ENCODE measurements around the gene RAVER2. TPM values are rescaled to one million over a fixed set of nuclear protein-coding genes. Genes with fewer than 3 reads are reported as not detected.

The RAVER2 gene
- polyA plus RNA-seq, 3 donors = 25.5 to 28.9 (median 27.9) TPM

GRCh38 chr1:64838486-64838885 is 93.6 kb downstream of the RAVER2 start:
- DNase-seq (ENCODE audit: extremely low read depth in 1 of 11, low read depth in 9 of 11, low spot score in 4 of 11) = no peak

GRCh38 chr1:64839261-64839660 is 94.4 kb downstream of the RAVER2 start:
- no peak for DNase-seq (ENCODE audit: extremely low read depth in 1 of 11, low read depth in 9 of 11, low spot score in 4 of 11)

DNA sequence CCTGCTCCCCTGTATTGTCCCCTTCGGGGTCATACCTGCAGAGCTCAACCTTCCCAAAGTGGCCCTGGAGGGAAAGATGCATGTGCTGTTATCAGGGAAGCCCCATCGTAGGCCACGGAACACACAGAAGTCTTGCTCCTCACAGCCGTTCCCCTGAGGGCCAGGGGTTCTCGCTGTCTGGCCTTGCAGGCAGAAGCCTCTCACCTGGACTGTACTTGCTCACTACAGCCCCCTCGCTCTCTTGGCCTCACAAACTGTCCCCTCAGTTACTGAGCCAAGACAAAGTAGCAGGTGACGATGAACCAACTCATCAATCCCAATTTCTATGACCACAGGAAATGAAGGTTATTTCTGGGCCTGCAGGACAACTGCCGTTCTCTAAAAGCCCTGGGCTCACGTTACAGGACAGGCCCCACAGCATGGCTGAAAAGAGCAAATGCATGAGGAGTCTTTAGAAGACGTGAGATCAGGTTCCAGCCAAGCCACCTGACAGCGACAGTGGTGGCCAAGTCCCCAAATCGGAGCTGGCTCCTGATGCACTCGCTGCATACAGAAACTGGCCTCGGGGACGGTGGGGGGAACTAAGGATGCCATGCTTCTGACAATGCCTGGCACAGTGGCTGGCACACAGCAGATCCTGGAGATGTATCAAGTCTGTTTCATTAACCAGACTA is 95.0 kb downstream of the RAVER2 start:
- no peak for DNase-seq (ENCODE audit: extremely low read depth in 1 of 11, low read depth in 9 of 11, low spot score in 4 of 11)

DNA sequence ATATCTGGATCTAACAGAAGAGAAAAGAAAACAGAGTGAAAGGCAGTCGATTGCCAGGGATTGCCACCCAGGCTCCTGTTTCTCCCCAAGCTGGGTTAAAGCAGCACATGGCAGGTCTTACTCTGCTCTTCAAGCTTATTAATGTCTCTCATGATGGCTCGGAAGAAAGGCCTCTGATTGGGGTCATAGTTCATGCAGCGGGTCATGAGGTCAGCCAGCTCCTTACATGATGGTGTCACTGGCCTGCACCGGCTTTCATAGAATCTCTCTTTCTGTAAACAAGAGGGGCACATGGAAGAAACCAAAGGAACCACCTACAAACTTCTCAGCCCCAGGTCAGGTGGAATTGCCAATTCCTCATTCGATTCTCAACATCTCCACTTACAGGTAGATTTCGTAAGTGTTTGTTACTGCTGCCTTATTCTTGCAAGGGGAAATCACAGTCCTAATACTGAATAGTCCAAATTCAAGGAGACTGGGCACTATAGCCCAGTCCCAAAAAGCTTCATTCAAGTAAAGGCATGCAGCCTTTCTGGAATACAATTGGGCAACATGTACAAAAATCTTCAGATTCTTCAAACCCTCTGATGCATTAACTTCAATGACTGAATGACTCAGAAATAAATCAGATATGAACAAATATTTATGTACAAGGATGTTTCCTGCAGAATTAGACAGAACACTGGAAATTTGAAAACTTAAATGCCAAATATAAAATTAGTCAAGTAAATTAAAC is 96.6 kb downstream of the RAVER2 start:
- DNase-seq (ENCODE audit: extremely low read depth in 1 of 11, low read depth in 9 of 11, low spot score in 4 of 11) = no peak

- no peak for DNase-seq (ENCODE audit: extremely low read depth in 1 of 11, low read depth in 9 of 11, low spot score in 4 of 11)
These were observed 97.3 kb downstream of the RAVER2 start for GRCh38 chr1:64842224-64842623.

GRCh38 chr1:64843675-64844074 is 98.8 kb downstream of the RAVER2 start:
- no peak for DNase-seq (ENCODE audit: extremely low read depth in 1 of 11, low read depth in 9 of 11, low spot score in 4 of 11)

- DNase-seq (ENCODE audit: extremely low read depth in 1 of 11, low read depth in 9 of 11, low spot score in 4 of 11) = no peak
These were observed 99.3 kb downstream of the RAVER2 start for GRCh38 chr1:64844175-64844574.

GRCh38 chr1:64844609-64845008 is 99.7 kb downstream of the RAVER2 start:
- no peak for DNase-seq (ENCODE audit: extremely low read depth in 1 of 11, low read depth in 9 of 11, low spot score in 4 of 11)

- DNase-seq (ENCODE audit: extremely low read depth in 1 of 11, low read depth in 9 of 11, low spot score in 4 of 11) = no peak
These were observed 101.1 kb downstream of the RAVER2 start for GRCh38 chr1:64845831-64846425.

DNA sequence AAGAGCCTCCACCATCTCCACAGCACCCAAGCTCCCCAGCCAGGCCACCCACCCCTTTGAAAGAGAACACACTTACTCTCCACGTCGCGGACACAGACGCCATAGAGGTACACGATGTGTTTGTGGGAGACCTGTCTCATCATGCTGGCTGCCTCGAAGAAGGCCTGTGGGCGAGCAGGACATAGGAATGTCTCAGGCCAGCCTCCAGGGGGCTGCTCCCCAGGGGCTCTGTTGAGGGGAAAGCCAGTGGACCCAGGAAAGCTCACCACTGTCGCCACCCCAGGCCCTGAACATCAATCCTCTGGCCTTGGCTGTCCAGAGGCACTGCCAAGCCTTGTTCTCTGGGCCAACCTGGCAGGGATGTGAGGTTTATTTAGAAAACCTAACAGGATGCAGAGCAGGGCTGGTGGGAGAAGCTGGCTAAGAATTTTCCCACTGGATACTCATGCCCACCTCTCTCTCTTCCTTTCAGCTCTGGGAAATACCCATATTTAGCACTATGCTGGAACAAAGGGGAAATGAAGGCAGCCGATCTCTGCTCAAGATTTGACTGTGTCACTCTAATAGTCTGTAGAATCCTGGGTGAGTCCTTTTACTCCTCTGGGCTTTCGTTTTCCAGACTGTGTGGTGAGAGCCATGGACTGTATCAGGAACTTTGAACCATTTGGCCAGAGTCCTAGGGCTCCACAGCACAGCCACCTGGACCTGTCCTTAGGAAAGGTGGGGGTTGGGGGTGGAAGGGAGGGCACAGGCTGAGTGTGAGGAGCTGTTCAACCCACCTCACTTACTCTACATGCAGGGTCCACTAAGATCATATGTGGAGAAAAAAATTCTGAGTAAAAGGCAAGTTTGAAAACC is 101.9 kb downstream of the RAVER2 start:
- DNase-seq (ENCODE audit: extremely low read depth in 1 of 11, low read depth in 9 of 11, low spot score in 4 of 11) = no peak

DNA sequence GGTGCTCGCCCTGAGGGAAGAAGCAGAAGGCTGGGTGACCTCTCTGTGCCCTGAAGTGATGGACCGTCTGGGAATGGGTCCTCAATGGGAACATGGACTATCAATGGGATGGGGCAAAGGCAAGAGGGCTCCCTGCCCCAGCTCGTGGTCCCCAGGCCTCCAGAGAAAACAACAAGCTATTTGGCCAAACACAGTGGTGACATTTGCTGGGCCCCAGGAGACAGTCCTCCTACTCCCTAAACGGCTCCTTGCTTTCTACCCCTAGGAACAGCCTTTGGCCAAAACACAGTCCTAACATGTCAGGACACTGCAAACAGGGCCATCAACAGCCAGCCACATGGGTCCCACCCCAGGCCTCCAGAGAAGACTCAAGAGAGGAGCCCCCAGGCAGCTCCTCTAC is 102.8 kb downstream of the RAVER2 start:
- DNase-seq (ENCODE audit: extremely low read depth in 1 of 11, low read depth in 9 of 11, low spot score in 4 of 11) = no peak

DNA sequence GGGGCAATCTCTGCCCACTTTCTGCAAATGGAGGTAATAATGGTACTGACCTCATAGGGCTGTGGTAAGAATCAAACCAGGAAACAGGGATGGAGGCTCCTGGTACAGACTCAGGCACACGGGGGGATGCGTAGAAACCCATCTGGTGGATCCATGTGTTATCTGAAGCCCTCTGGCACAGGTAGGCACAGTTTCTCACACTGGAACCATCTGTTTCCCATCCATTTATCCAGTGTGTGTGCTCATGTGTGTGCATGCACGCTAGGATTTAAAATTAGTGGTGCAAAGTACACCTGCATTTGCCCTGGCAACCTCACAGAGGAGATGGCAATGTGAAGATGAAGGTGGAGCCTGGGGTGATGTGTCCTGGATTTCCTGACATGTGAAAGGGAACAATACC is 103.3 kb downstream of the RAVER2 start:
- no peak for DNase-seq (ENCODE audit: extremely low read depth in 1 of 11, low read depth in 9 of 11, low spot score in 4 of 11)

- no peak for DNase-seq (ENCODE audit: extremely low read depth in 1 of 11, low read depth in 9 of 11, low spot score in 4 of 11)
These were observed 103.9 kb downstream of the RAVER2 start for GRCh38 chr1:64848803-64849202.

DNA sequence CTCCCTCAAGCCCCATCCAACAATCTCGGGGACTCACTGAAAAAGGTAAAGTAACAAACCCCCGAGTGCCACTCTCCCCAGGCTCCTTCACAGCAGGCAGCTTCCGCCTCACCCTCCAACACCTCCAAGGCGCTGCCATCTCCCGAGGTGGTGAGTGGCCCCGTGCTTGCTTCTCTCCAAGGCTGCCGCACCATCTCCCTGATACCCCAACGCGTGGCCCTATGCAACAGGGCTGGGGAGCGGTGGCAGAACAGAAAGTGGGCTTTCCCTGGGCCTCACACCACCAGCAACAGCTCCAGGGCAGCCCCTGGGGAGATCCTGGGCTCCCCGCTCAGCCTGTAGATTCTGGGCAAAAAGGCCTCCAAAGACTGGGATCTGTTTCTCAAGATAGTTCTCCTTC is 105.1 kb downstream of the RAVER2 start:
- DNase-seq (ENCODE audit: extremely low read depth in 1 of 11, low read depth in 9 of 11, low spot score in 4 of 11) = no peak

DNA sequence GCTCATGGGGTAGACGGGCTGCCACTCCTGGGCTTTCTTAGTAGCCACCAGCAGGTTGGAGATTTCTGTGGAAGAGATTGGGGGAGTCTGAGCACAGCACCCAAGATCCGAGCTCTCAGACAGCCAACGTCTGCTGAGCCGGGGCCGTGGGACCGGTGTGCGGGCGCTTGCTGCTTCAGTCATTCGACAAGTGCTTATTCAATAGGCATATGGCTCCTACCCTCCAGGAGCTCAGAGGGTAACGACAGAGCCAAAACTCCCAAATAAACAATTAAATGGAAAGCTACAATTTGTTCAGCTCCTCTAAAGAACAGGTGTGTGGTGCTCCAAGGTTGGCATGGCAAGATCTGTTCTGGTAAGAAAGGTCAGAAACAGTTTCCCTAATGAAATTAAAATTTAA is 106.0 kb downstream of the RAVER2 start:
- no peak for DNase-seq (ENCODE audit: extremely low read depth in 1 of 11, low read depth in 9 of 11, low spot score in 4 of 11)

DNA sequence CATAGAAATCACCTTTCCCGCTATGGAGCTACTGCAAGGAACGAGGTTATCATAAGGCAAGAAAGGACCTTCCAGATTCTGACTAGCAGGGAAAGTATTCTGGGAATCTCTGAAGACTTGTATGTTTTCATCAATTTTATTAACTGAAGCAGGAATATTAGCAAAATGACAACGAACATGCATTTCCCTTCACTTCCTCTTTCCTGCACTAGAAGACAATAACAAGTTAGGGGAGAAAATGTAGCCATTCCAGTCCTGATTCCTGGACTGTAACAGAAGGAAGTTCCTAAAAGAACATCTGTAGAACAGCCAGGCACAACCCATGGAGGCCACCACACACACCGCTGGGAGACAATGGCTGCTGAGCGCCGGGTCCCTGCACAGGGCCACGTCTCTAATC is 106.8 kb downstream of the RAVER2 start:
- no peak for DNase-seq (ENCODE audit: extremely low read depth in 1 of 11, low read depth in 9 of 11, low spot score in 4 of 11)

GRCh38 chr1:64854674-64855073 is 109.8 kb downstream of the RAVER2 start:
- no peak for DNase-seq (ENCODE audit: extremely low read depth in 1 of 11, low read depth in 9 of 11, low spot score in 4 of 11)

- DNase-seq (ENCODE audit: extremely low read depth in 1 of 11, low read depth in 9 of 11, low spot score in 4 of 11) = no peak
These were observed 110.7 kb downstream of the RAVER2 start for GRCh38 chr1:64855557-64855956.

DNA sequence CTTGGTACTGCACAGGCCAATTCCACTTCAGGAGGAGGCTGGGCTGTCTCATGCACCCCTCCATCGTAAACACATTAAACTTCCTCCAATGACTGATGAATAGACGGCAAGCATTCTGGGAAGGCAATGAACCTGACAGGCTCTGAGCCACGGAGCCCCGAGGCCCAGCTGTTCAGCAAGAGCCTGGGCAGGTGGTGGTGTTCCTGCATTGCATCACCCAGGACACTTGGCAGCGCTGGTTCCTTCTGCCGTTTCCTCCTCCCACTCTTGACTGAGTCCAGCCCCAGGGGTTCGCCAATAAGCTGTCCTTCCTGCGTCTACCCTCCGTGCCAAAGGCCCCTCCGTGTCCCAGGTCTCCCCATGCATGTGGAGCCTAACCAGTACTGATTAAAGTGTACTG is 111.7 kb downstream of the RAVER2 start:
- no peak for DNase-seq (ENCODE audit: extremely low read depth in 1 of 11, low read depth in 9 of 11, low spot score in 4 of 11)

GRCh38 chr1:64857347-64857746 is 112.5 kb downstream of the RAVER2 start:
- DNase-seq (ENCODE audit: extremely low read depth in 1 of 11, low read depth in 9 of 11, low spot score in 4 of 11) = no peak
